GM21360 (cell line): ENCODE results near the gene SMARCD1.
"Not testable (repeated sequence)": the region's sequence is repeated elsewhere in the genome, so short reads cannot be mapped to it uniquely, and the experiment has no call there.

Experiments
- ATAC-seq: cut with Tn5 transposase; IDR thresholded peaks from one replicate; pipeline ENCODE4 v1.9.1; 2021; ENCODE audit warnings: mild to moderate bottlenecking, moderate library complexity; ENCODE audit not compliant: unreplicated experiment

Gene SMARCD1

GRCh38 chr12:50123203-50123602 lies 38.1 kb downstream of the SMARCD1 start:
- ATAC-seq = no peak

- ATAC-seq = no peak
Observed at GRCh38 chr12:50127546-50127945, 42.4 kb downstream of the SMARCD1 start.

- no peak for ATAC-seq
Observed at GRCh38 chr12:50129290-50129689, 44.1 kb downstream of the SMARCD1 start.

GRCh38 chr12:50132505-50133135 lies 47.5 kb downstream of the SMARCD1 start:
- no peak for ATAC-seq

- ATAC-seq = no peak
Observed at GRCh38 chr12:50142993-50143392, 57.9 kb downstream of the SMARCD1 start.

- no peak for ATAC-seq
Observed at GRCh38 chr12:50145439-50145838, 60.3 kb downstream of the SMARCD1 start.

- ATAC-seq = no peak
Observed at GRCh38 chr12:50147281-50147680, 62.1 kb downstream of the SMARCD1 start.

- ATAC-seq = not testable (repeated sequence)
Observed at GRCh38 chr12:50148011-50148410, 62.9 kb downstream of the SMARCD1 start.

GRCh38 chr12:50149311-50149710 lies 64.2 kb downstream of the SMARCD1 start:
- ATAC-seq = no peak
